Measurements from ENCODE around the gene WIPI1.

DNA sequence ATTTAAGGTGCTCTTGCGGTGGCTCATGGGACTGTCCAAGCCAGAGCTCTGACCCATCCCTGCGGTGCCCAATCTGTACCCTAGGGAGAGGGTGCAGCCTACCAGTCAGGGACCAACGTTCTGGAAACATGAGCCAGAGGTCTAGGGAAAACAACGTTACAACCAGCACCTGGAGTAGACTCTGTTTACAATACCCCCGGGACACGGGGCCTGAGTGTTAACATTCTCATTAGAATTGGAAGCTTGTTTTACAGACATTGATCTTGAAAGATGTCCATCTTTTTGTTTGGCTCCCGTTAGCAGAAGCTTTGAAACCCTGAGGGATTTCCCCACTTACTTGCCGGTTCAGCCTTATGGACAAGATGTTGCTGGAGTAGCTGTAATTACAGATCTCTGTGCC is 6.9 kb downstream of the WIPI1 start:
- TF ChIP-seq, protein P1, sequence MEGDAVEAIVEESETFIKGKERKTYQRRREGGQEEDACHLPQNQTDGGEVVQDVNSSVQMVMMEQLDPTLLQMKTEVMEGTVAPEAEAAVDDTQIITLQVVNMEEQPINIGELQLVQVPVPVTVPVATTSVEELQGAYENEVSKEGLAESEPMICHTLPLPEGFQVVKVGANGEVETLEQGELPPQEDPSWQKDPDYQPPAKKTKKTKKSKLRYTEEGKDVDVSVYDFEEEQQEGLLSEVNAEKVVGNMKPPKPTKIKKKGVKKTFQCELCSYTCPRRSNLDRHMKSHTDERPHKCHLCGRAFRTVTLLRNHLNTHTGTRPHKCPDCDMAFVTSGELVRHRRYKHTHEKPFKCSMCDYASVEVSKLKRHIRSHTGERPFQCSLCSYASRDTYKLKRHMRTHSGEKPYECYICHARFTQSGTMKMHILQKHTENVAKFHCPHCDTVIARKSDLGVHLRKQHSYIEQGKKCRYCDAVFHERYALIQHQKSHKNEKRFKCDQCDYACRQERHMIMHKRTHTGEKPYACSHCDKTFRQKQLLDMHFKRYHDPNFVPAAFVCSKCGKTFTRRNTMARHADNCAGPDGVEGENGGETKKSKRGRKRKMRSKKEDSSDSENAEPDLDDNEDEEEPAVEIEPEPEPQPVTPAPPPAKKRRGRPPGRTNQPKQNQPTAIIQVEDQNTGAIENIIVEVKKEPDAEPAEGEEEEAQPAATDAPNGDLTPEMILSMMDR (conservative IDR thresholded peaks at IDR 0.05; ENCODE audit: low read depth, low read length) = no peak
- TF ChIP-seq EZH2 (IDR thresholded peaks at IDR 0.05; ENCODE audit: low read length, unreplicated experiment) (no peak), EZH2phosphoT487 (IDR thresholded peaks at IDR 0.05; ENCODE audit: borderline replicate concordance, low read length) (no peak)

Data from PC-3 (cell line).